ENCODE data around the gene RASL12. TPM values are rescaled to one million over a fixed set of nuclear protein-coding genes. Genes with fewer than 3 reads are reported as not detected.
A peak's percentile ranks its signal among the peaks of the same experiment; 100 is the strongest.
"Not testable (repeated sequence)": the region's sequence is repeated elsewhere in the genome, so short reads cannot be mapped to it uniquely, and the experiment has no call there.

The RASL12 gene
- total RNA-seq, 1 donor from 2014 or later = 0.38 TPM

GRCh38 chr15:65048241-65048640, 19.6 kb downstream of the RASL12 start:
- DNase-seq (ENCODE audit: low spot score, unreplicated experiment) = no peak
- H3K9me3 Mint-ChIP-seq (ENCODE audit: low read depth) = no peaks in the 10 kb centered on the region
- no peak overlapping the region for H3K4me3 Mint-ChIP-seq (ENCODE audit: low read depth)
- no peaks in the 10 kb centered on the region for H3K36me3 Mint-ChIP-seq (ENCODE audit: insufficient read depth)
- H3K27ac Mint-ChIP-seq = no peak overlapping the region
- H3K4me1 Mint-ChIP-seq (ENCODE audit: low read depth) = peaks cover 17% of the 10 kb centered on the region
- H3K27me3 Mint-ChIP-seq = peaks cover 16% of the 10 kb centered on the region
- TF ChIP-seq CTCF (IDR thresholded peaks at IDR 0.05; ENCODE audit: unreplicated experiment) = no peak

- peaks cover 5% of the 10 kb centered on the region for H3K27me3 Mint-ChIP-seq
- H3K9me3 Mint-ChIP-seq (ENCODE audit: low read depth) = no peaks in the 10 kb centered on the region
- peaks cover 19% of the 10 kb centered on the region for H3K4me1 Mint-ChIP-seq (ENCODE audit: low read depth)
- no peak within 1 kb of the TSS for H3K4me3 Mint-ChIP-seq (ENCODE audit: low read depth)
- H3K36me3 Mint-ChIP-seq (ENCODE audit: insufficient read depth) = no peaks in the 10 kb centered on the region
- no peak for TF ChIP-seq CTCF (IDR thresholded peaks at IDR 0.05; ENCODE audit: unreplicated experiment)
- peak within 1 kb of the TSS; percentile 90 for H3K27ac Mint-ChIP-seq
- no peak for DNase-seq (ENCODE audit: low spot score, unreplicated experiment)
Observed at GRCh38 chr15:65044724-65045481, 22.9 kb downstream of the RASL12 start, which contains the start of gene SLC51B. Gene SLC51B (plus strand): TSS chr15:65045387. CDS start chr15:65050005, 4,618 bp downstream.

- peaks cover 19% of the 10 kb centered on the region for H3K4me1 Mint-ChIP-seq (ENCODE audit: low read depth)
- not testable (repeated sequence) for H3K27ac Mint-ChIP-seq; H3K4me3 Mint-ChIP-seq (ENCODE audit: low read depth); H3K9me3 Mint-ChIP-seq (ENCODE audit: low read depth); H3K36me3 Mint-ChIP-seq (ENCODE audit: insufficient read depth); DNase-seq (ENCODE audit: low spot score, unreplicated experiment); H3K27me3 Mint-ChIP-seq
Observed at GRCh38 chr15:65044218-65044617, 23.6 kb downstream of the RASL12 start.

- peaks cover 18% of the 10 kb centered on the region for H3K4me1 Mint-ChIP-seq (ENCODE audit: low read depth)
- no peak overlapping the region for H3K4me3 Mint-ChIP-seq (ENCODE audit: low read depth)
- TF ChIP-seq CTCF (IDR thresholded peaks at IDR 0.05; ENCODE audit: unreplicated experiment) = no peak
- no peaks in the 10 kb centered on the region for H3K27me3 Mint-ChIP-seq
- no peak for DNase-seq (ENCODE audit: low spot score, unreplicated experiment)
- H3K36me3 Mint-ChIP-seq (ENCODE audit: insufficient read depth) = no peaks in the 10 kb centered on the region
- H3K9me3 Mint-ChIP-seq (ENCODE audit: low read depth) = no peaks in the 10 kb centered on the region
- H3K27ac Mint-ChIP-seq = peak overlapping the region; percentile 18
Observed at GRCh38 chr15:65042776-65043327, 24.9 kb downstream of the RASL12 start.

GRCh38 chr15:65041787-65042186, 26.0 kb downstream of the RASL12 start:
- no peak overlapping the region for H3K27ac Mint-ChIP-seq
- no peak for TF ChIP-seq CTCF (IDR thresholded peaks at IDR 0.05; ENCODE audit: unreplicated experiment)
- H3K4me1 Mint-ChIP-seq (ENCODE audit: low read depth) = peaks cover 18% of the 10 kb centered on the region
- H3K27me3 Mint-ChIP-seq = no peaks in the 10 kb centered on the region
- DNase-seq (ENCODE audit: low spot score, unreplicated experiment) = no peak
- H3K36me3 Mint-ChIP-seq (ENCODE audit: insufficient read depth) = no peaks in the 10 kb centered on the region
- H3K9me3 Mint-ChIP-seq (ENCODE audit: low read depth) = no peaks in the 10 kb centered on the region
- H3K4me3 Mint-ChIP-seq (ENCODE audit: low read depth) = no peak overlapping the region

GRCh38 chr15:65040461-65040860, 27.3 kb downstream of the RASL12 start:
- TF ChIP-seq CTCF (IDR thresholded peaks at IDR 0.05; ENCODE audit: unreplicated experiment) = no peak
- H3K4me1 Mint-ChIP-seq (ENCODE audit: low read depth) = peaks cover 17% of the 10 kb centered on the region
- no peaks in the 10 kb centered on the region for H3K9me3 Mint-ChIP-seq (ENCODE audit: low read depth)
- no peaks in the 10 kb centered on the region for H3K36me3 Mint-ChIP-seq (ENCODE audit: insufficient read depth)
- no peak for DNase-seq (ENCODE audit: low spot score, unreplicated experiment)
- no peak overlapping the region for H3K4me3 Mint-ChIP-seq (ENCODE audit: low read depth)
- no peak overlapping the region for H3K27ac Mint-ChIP-seq
- H3K27me3 Mint-ChIP-seq = no peaks in the 10 kb centered on the region
